Upper lobe of left lung (tissue), 6 donors: Measurements from ENCODE around the gene GPR162. TPM values are rescaled to one million over a fixed set of nuclear protein-coding genes. Genes with fewer than 3 reads are reported as not detected.

Source experiments
- ATAC-seq, 2 donors: fragments of 200-7000 bp; cut with Tn5 transposase; one replicate each; pipeline ENCODE4 v1.9.1; 2022; ENCODE audit warnings: mild to moderate bottlenecking in 2 of 2, moderate library complexity in 2 of 2; ENCODE audit not compliant: low FRiP score in 2 of 2
- DNase-seq, 2 donors: peaks; one replicate each; pipeline ENCODE4 v3.0.0-alpha.2; 2019 to 2020
- H3K27ac ChIP-seq, 4 donors: fragments of 200-600 bp; sonication (generic); one replicate each; pipeline ENCODE4 v1.5.1; 2016 to 2019
- H3K27me3 ChIP-seq, 4 donors: fragments of 200-600 bp; sonication (generic); one replicate each; pipeline ENCODE4 v1.5.1; 2017 to 2019
- H3K36me3 ChIP-seq, 4 donors: fragments of 200-600 bp; sonication (generic); one replicate each; pipeline ENCODE4 v1.5.1; 2016 to 2019
- H3K4me1 ChIP-seq, 4 donors: fragments of 200-600 bp; sonication (generic); one replicate each; pipeline ENCODE4 v1.5.1; 2018 to 2019
- H3K4me3 ChIP-seq, 4 donors: fragments of 200-600 bp; sonication (generic); one replicate each; pipeline ENCODE4 v1.5.1; 2017 to 2019; ENCODE audit warnings: mild to moderate bottlenecking in 2 of 4, moderate library complexity in 1 of 4
- H3K9me3 ChIP-seq, 4 donors: fragments of 200-600 bp; sonication (generic); one replicate each; pipeline ENCODE4 v1.5.1; 2018 to 2019
- CTCF ChIP-seq, 6 experiments: fragments of 450-650 bp in 4 of 6; fragments of 200-600 bp in 2 of 6; sonication (generic) in 2 of 6; IDR thresholded peaks; one replicate each; pipeline ENCODE4 v1.5.1; 2016 to 2019; ENCODE audit warnings: antibody characterized with exemption in 6 of 6
- EP300 ChIP-seq, 4 donors: sonication (generic); formaldehyde crosslinking; IDR thresholded peaks; one replicate each; pipeline ENCODE4 v1.5.1; 2017; ENCODE audit warnings: antibody characterized with exemption in 4 of 4, control low read depth in 2 of 4
- POLR2A ChIP-seq, 4 donors: fragments of 450-650 bp; IDR thresholded peaks; one replicate each; pipeline ENCODE4 v1.5.1; 2016 to 2017; ENCODE audit warnings: antibody characterized with exemption in 4 of 4, mild to moderate bottlenecking in 2 of 4
- POLR2AphosphoS5 ChIP-seq, 2 donors: sonication (generic); formaldehyde crosslinking; IDR thresholded peaks; one replicate each; pipeline ENCODE4 v1.5.1; 2017; ENCODE audit warnings: antibody characterized with exemption in 2 of 2
- WGBS, 2 donors: methylation state at CpG; one replicate each; pipeline ENCODE4 v1.1.5; 2017 to 2018; 5-methylcytosine and 5-hydroxymethylcytosine counted together
- total RNA-seq, 6 donors: library from RNA; depleted of rRNA in 4 of 6; stranded (reverse); fragments of >200 nt in 4 of 6; gene quantifications; one replicate each; pipeline versions ENCODE4 v1.1.0 to v1.2.1, GENCODE V29; 2016 to 2021
- donor health status: DM: no; HTN: no; CAD: no; lungs with moderate emphysema.
- donor health status: DM: no; HTN: yes; CAD: no; lungs with severe emphysema.

The GPR162 gene
- total RNA-seq, 6 donors from 2014 or later, result 8.1 to 47.1 (median 16.5) TPM

- peak overlapping the region in 3 of 4 donors; percentile 93 to 100 (median 99) for H3K4me3 ChIP-seq
- peaks cover 17 to 70% (median 46%) of the 10 kb centered on the region in 4 donors for H3K36me3 ChIP-seq
- H3K9me3 ChIP-seq, result no peaks in the 10 kb centered on the region
- 79 to 85% methylated on average over 18 to 19 of the region's 19 CpGs for WGBS, 2 donors
- peak overlapping the region; percentile 93 to 97 (median 96) for H3K27ac ChIP-seq
- TF ChIP-seq EP300 (IDR thresholded peaks at IDR 0.05) (no peak), POLR2A (IDR thresholded peaks at IDR 0.05) (no peak), POLR2AphosphoS5 (IDR thresholded peaks at IDR 0.05) (no peak), CTCF (IDR thresholded peaks at IDR 0.05) (no peak)
- DNase-seq (peak in 1 of 2 donors; percentile 62), ATAC-seq (no peak)
- H3K4me1 ChIP-seq, result peaks cover 33 to 43% (median 37%) of the 10 kb centered on the region in 4 donors
- H3K27me3 ChIP-seq, result no peaks in the 10 kb centered on the region
These were observed 44.7 kb downstream of the GPR162 start for GRCh38 chr12:6866163-6866919.

- 0 to 3% methylated on average over 1 to 30 of the region's 33 CpGs for WGBS, 2 donors
- Histone ChIP-seq H3K4me1 (peaks cover 39 to 49% (median 43%) of the 10 kb centered on the region in 4 donors), H3K4me3 (peak overlapping the region; percentile 53 to 100 (median 96)), H3K36me3 (peaks cover 10 to 65% (median 40%) of the 10 kb centered on the region in 4 donors), H3K27ac (peak overlapping the region; percentile 93 to 97 (median 96)), H3K27me3 (no peaks in the 10 kb centered on the region), H3K9me3 (no peaks in the 10 kb centered on the region)
- DNase-seq (peak; percentile 44 to 77), ATAC-seq (peak; percentile 1 to 3)
- peak in 1 of 6 experiments; percentile 11 for TF ChIP-seq CTCF (IDR thresholded peaks at IDR 0.05)
- no peak for TF ChIP-seq EP300 (IDR thresholded peaks at IDR 0.05)
These were observed 45.3 kb downstream of the GPR162 start for GRCh38 chr12:6866920-6867412.

DNA sequence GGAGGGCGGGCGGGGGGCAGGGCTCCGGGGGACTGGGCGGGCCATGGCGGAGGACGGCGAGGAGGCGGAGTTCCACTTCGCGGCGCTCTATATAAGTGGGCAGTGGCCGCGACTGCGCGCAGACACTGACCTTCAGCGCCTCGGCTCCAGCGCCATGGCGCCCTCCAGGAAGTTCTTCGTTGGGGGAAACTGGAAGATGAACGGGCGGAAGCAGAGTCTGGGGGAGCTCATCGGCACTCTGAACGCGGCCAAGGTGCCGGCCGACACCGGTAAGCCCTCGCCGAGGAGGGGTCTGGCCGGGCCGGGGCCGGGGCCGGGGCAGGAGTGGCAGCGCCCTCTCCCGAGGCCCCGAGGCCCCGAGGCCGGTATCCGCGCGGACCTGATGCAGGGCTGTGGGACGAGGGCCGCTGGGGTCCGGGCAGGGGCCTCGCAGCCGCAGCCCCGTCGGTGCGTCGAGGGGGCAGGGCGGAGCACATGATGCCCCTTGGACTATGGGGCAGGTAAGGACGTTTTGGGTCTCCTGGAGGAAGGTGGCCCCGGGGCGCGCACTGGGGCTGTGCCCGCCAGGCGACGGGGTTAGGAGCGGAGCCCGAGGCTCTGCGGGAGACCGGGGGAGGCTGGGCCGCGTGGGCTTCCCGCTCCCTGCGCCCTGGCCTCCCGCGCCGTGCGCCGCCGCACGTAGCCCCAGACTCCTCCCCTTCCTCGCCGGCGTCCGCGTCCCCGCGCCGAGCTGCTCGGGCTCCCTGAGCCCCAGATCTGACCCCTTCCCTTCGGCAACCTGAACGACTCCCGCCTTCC is 46.0 kb downstream of the GPR162 start, which contains the start of gene TPI1:
Gene TPI1 (plus strand): TSS at position 119 of the 798 bp plus-strand sequence. CDS start 36 bp downstream, at position 155.
- no peaks in the 10 kb centered on the region for H3K27me3 ChIP-seq
- DNase-seq, result peak; percentile 88 to 96
- TF ChIP-seq POLR2AphosphoS5 (IDR thresholded peaks at IDR 0.05) (peak; percentile 98 to 100), CTCF (IDR thresholded peaks at IDR 0.05) (peak in 2 of 6 experiments; percentile 13 to 22), POLR2A (IDR thresholded peaks at IDR 0.05) (peak; percentile 96 to 99 (median 97)), EP300 (IDR thresholded peaks at IDR 0.05) (peak in 1 of 4 donors; percentile 32)
- H3K27ac ChIP-seq, result peak within 1 kb of the TSS; percentile 93 to 97 (median 96)
- WGBS, 2 donors, result 0 to 1% methylated on average over 41 to 52 of the region's 86 CpGs
- no peaks in the 10 kb centered on the region for H3K9me3 ChIP-seq
- peaks cover 42 to 56% (median 46%) of the 10 kb centered on the region in 4 donors for H3K4me1 ChIP-seq
- H3K36me3 ChIP-seq, result peaks cover 8 to 59% (median 37%) of the 10 kb centered on the region in 4 donors
- peak; percentile 88 to 93 for ATAC-seq
- peak within 1 kb of the TSS; percentile 70 to 100 (median 96) for H3K4me3 ChIP-seq

GRCh38 chr12:6868211-6869048 is 46.8 kb downstream of the GPR162 start:
- no peaks in the 10 kb centered on the region for H3K27me3 ChIP-seq
- H3K4me3 ChIP-seq, result peak overlapping the region; percentile 70 to 100 (median 96)
- ATAC-seq (peak in 1 of 2 donors; percentile 0), DNase-seq (no peak)
- peaks cover 4 to 50% (median 31%) of the 10 kb centered on the region in 4 donors for H3K36me3 ChIP-seq
- H3K27ac ChIP-seq, result peak overlapping the region; percentile 93 to 97 (median 96)
- TF ChIP-seq CTCF (IDR thresholded peaks at IDR 0.05) (no peak), POLR2AphosphoS5 (IDR thresholded peaks at IDR 0.05) (no peak), POLR2A (IDR thresholded peaks at IDR 0.05) (no peak), EP300 (IDR thresholded peaks at IDR 0.05) (no peak)
- H3K4me1 ChIP-seq, result peaks cover 42 to 58% (median 46%) of the 10 kb centered on the region in 4 donors
- no peaks in the 10 kb centered on the region for H3K9me3 ChIP-seq
- WGBS, 2 donors, result 12 to 13% methylated on average over 21 to 22 of the region's 22 CpGs
